ENCODE results near the gene CCNY.

- TF ChIP-seq CTCF (IDR thresholded peaks at IDR 0.05), result no peak
- no peak for TF ChIP-seq POLR2A (IDR thresholded peaks at IDR 0.05)
Measured at GRCh38 chr10:35584946-35585345, 248.6 kb downstream of the CCNY start.
